ENCODE measurements around the gene RENBP. TPM values are rescaled to one million over a fixed set of nuclear protein-coding genes. Genes with fewer than 3 reads are reported as not detected.

The RENBP gene
- total RNA-seq, 1 experiment from 2014 or later = 7.1 TPM

- Histone ChIP-seq H3K79me2 (ENCODE audit: insufficient read depth, low read length) (no peaks in the 10 kb centered on the region), H4K5ac (ENCODE audit: insufficient read length, low read depth, low read length) (no peak overlapping the region), H4K20me1 (ENCODE audit: control insufficient read depth, insufficient read depth, insufficient read length) (no peaks in the 10 kb centered on the region), H3K4me1 (ENCODE audit: insufficient read depth, low read length) (no peaks in the 10 kb centered on the region), H3K27me3 (ENCODE audit: insufficient read depth, low read length) (no peaks in the 10 kb centered on the region), H3K4ac (ENCODE audit: low read depth, low read length) (no peak overlapping the region), H2BK20ac (ENCODE audit: low read depth, low read length, poor library complexity, severe bottlenecking) (no peak overlapping the region), H3K18ac (ENCODE audit: insufficient read length, low read depth, low read length) (no peak overlapping the region), H3K9ac (ENCODE audit: extremely low read depth, insufficient read length, low read length) (no peak overlapping the region), H3T11ph (ENCODE audit: low read length) (no peak overlapping the region), H2BK120ac (ENCODE audit: low read depth, low read length, poor library complexity, severe bottlenecking) (no peak overlapping the region), H3K56ac (ENCODE audit: insufficient read length, low read depth, low read length) (no peak overlapping the region), H2BK15ac (ENCODE audit: low read depth, low read length) (no peak overlapping the region), H3K4me2 (ENCODE audit: insufficient read depth, insufficient read length, low read length) (no peak overlapping the region), H2BK5ac (ENCODE audit: insufficient read length, low read length) (no peak overlapping the region), H3K9me3 (ENCODE audit: control insufficient read depth, low read depth, low read length) (peaks cover 22% of the 10 kb centered on the region), H3K14ac (ENCODE audit: insufficient read depth, low read length) (no peak overlapping the region), H3K27ac (ENCODE audit: insufficient read length, low read depth, low read length) (no peak overlapping the region), H3K23ac (ENCODE audit: insufficient read length, low read depth, low read length) (no peak overlapping the region), H3K79me1 (ENCODE audit: insufficient read depth, low read depth, low read length, poor library complexity, severe bottlenecking) (no peaks in the 10 kb centered on the region), H4K8ac (replicated peaks; ENCODE audit: insufficient read length, low read depth, low read length) (no peak overlapping the region), H4K91ac (ENCODE audit: insufficient read length, low read depth, low read length) (no peak overlapping the region), H3K23me2 (ENCODE audit: insufficient read length, low read depth, low read length, poor library complexity, severe bottlenecking) (peaks cover 23% of the 10 kb centered on the region), H2AK5ac (ENCODE audit: insufficient read length, low read length) (no peak overlapping the region), H2BK12ac (ENCODE audit: insufficient read length, low read depth, low read length) (no peak overlapping the region), H2AFZ (ENCODE audit: low read length) (no peak overlapping the region)
- no peak for TF ChIP-seq CTCF (conservative IDR thresholded peaks at IDR 0.05)
- WGBS (ENCODE audit: extremely low coverage, insufficient read length, low lambda C conversion rate) = no CpG with 5 or more reads among the region's 9 CpGs
- Mint-ChIP-seq H3K9me3 (peaks cover 58 to 66% of the 10 kb centered on the region in 2 experiments), H3K27ac (peak overlapping the region in 2 of 3 experiments; percentile 35 to 97; a peak in 3 of 7 replicates), H3K4me1 (peaks cover 6 to 30% of the 10 kb centered on the region in 2 experiments), H3K27me3 (ENCODE audit: low read depth) (no peaks in the 10 kb centered on the region; the same call in 1 of the 2 replicates), H3K36me3 (ENCODE audit: insufficient read depth in 1 of 3, low read depth in 3 of 3) (peaks cover 19 to 44% (median 26%) of the 10 kb centered on the region in 3 experiments), H3K4me3 (peak overlapping the region in 1 of 2 experiments; percentile 78; a peak in 2 of 5 replicates)
- DNase-seq = no peak
These were observed 15.6 kb downstream of the RENBP start for GRCh38 chrX:153928846-153929245.
